Tibial nerve (tissue), 3 donors: ENCODE results near the gene ZNF423.

ENCODE experiments used
- CTCF ChIP-seq, 5 experiments: fragments of 200-600 bp in 3 of 5; fragments of 450-650 bp in 2 of 5; sonication (generic) in 3 of 5; IDR thresholded peaks; one replicate each; pipeline ENCODE4 v1.5.1; 2016 to 2019; ENCODE audit warnings: antibody characterized with exemption in 5 of 5, mild to moderate bottlenecking in 3 of 5, moderate library complexity in 2 of 5
- POLR2A ChIP-seq, 2 donors: fragments of 450-650 bp; IDR thresholded peaks; one replicate each; pipeline ENCODE4 v1.6.1; 2017; ENCODE audit warnings: antibody characterized with exemption in 2 of 2, mild to moderate bottlenecking in 2 of 2, moderate library complexity in 2 of 2

GRCh38 chr16:49466529-49466831 is 389.4 kb downstream of the ZNF423 start:
- TF ChIP-seq CTCF (IDR thresholded peaks at IDR 0.05): no peak
- no peak for TF ChIP-seq POLR2A (IDR thresholded peaks at IDR 0.05)
